A549 (cell line): ENCODE results near the gene MYO3A. TPM values are rescaled to one million over a fixed set of nuclear protein-coding genes. Genes with fewer than 3 reads are reported as not detected.

Experiments used
- ATAC-seq, 2 experiments: fragments of 200-7000 bp in 1 of 2; fragments of >200 bp in 1 of 2; cut with Nextera tagmentation in 1 of 2; cut with Tn5 transposase in 1 of 2; 3 replicates each; pipeline versions ENCODE4 v1.8.0 to v1.9.1; 2018 to 2020; ENCODE audit warnings: mild to moderate bottlenecking in 1 of 2, moderate library complexity in 1 of 2
- CTCF ChIA-PET: fragments of 300-600 bp; sonication (Branson Sonifier 250); formaldehyde crosslinking; extraction: SDS; loops from one replicate; lab custom pipeline; 2021; ENCODE audit warnings: antibody characterized with exemption, inconsistent platforms; lab: Yijun Ruan, JAX
- POLR2A ChIA-PET: fragments of 350-600 bp; formaldehyde crosslinking; extraction: SDS; loops from one replicate; lab custom pipeline; 2021; ENCODE audit warnings: antibody characterized with exemption, inconsistent platforms; lab: Yijun Ruan, JAX
- DNase-seq, 2 experiments: peaks; one replicate each; pipeline versions ENCODE4 v3.0.0 to v3.0.0-alpha.2; 2011 to 2016; ENCODE audit warnings: low read depth in 1 of 2, low spot score in 1 of 2
- FAIRE-seq: peaks from 2 replicates; lab custom pipeline; 2011; peaks lifted over from hg19 to GRCh38; lab: Jason Lieb, UNC
- H3K27ac ChIP-seq, 2 experiments: fragments of >200 bp; sonication (Bioruptor Twin); formaldehyde crosslinking; 3 replicates each; pipeline ENCODE4 v1.5.1; 2016 to 2017
- H3K4me1 ChIP-seq: fragments of >200 bp; sonication (Bioruptor Twin); formaldehyde crosslinking; 3 replicates; pipeline ENCODE4 v1.6.1; 2016
- H3K4me2 ChIP-seq: fragments of >200 bp; sonication (Bioruptor Twin); formaldehyde crosslinking; 3 replicates; pipeline ENCODE4 v1.6.1; 2016
- H3K4me3 ChIP-seq: fragments of >200 bp; sonication (Bioruptor Twin); formaldehyde crosslinking; 3 replicates; pipeline ENCODE4 v1.5.1; 2016
- H3K9me3 ChIP-seq: fragments of >200 bp; sonication (Bioruptor Twin); formaldehyde crosslinking; 3 replicates; pipeline ENCODE4 v1.6.1; 2016
- CEBPB ChIP-seq, 2 experiments: fragments of >200 bp in 1 of 2; sonication (Bioruptor Twin) in 1 of 2; formaldehyde crosslinking in 1 of 2; IDR thresholded peaks; 2 replicates each; pipeline ENCODE4 v1.6.1; 2012 to 2016
- CTCF ChIP-seq: fragments of >200 bp; sonication (Bioruptor Twin); formaldehyde crosslinking; IDR thresholded peaks from 3 replicates; pipeline ENCODE4 v1.5.1; 2016
- EHMT2 ChIP-seq: fragments of 200-600 bp; sonication (generic); IDR thresholded peaks from 2 replicates; pipeline ENCODE4 v1.6.1; 2016; ENCODE audit warnings: antibody characterized with exemption, low read depth, mild to moderate bottlenecking, moderate library complexity
- ESRRA ChIP-seq: fragments of 150-350 bp; IDR thresholded peaks from 2 replicates; pipeline ENCODE4 v1.6.1; 2014; ENCODE audit warnings: mild to moderate bottlenecking, low read length, borderline replicate concordance
- HOXA7 ChIP-seq: fragments of 250-450 bp; sonication (Bioruptor Pico); IDR thresholded peaks from 2 replicates; pipeline ENCODE4 v1.5.0; 2020; ENCODE audit warnings: mild to moderate bottlenecking, moderate library complexity
- HOXB5 ChIP-seq: fragments of 250-450 bp; sonication (Bioruptor Pico); IDR thresholded peaks from 2 replicates; pipeline ENCODE4 v1.5.0; 2020; ENCODE audit warnings: mild to moderate bottlenecking, moderate library complexity
- JUN ChIP-seq, 2 experiments: fragments of >200 bp; sonication (Bioruptor Twin); formaldehyde crosslinking; IDR thresholded peaks; 2 replicates in 1 of 2; 3 replicates in 1 of 2; pipeline ENCODE4 v1.6.1; 2016 to 2017
- JUNB ChIP-seq: fragments of >200 bp; sonication (Bioruptor Twin); formaldehyde crosslinking; IDR thresholded peaks from 2 replicates; pipeline ENCODE4 v1.6.1; 2016
- KDM5A ChIP-seq: fragments of 200-600 bp; sonication (generic); IDR thresholded peaks from 2 replicates; pipeline ENCODE4 v1.6.1; 2016; ENCODE audit warnings: antibody characterized with exemption, mild to moderate bottlenecking
- MAFK ChIP-seq: fragments of 450-650 bp; IDR thresholded peaks from 2 replicates; pipeline ENCODE4 v1.6.1; 2014; ENCODE audit not compliant: partially characterized antibody
- MAX ChIP-seq: IDR thresholded peaks from 2 replicates; pipeline ENCODE4 v1.6.1; 2012
- NR3C1 ChIP-seq: fragments of >200 bp; sonication (Bioruptor Twin); formaldehyde crosslinking; IDR thresholded peaks from 3 replicates; pipeline ENCODE4 v1.6.1; 2017
- RAD21 ChIP-seq, 2 experiments: fragments of >200 bp in 1 of 2; sonication (Bioruptor Twin) in 1 of 2; formaldehyde crosslinking in 1 of 2; IDR thresholded peaks in 1 of 2; conservative IDR thresholded peaks in 1 of 2; 2 replicates in 1 of 2; 3 replicates in 1 of 2; pipeline ENCODE4 v1.6.1; 2012 to 2018; ENCODE audit warnings: inconsistent platforms in 1 of 2
- RCOR1 ChIP-seq: fragments of 150-350 bp; IDR thresholded peaks from 2 replicates; pipeline ENCODE4 v1.6.1; 2014; ENCODE audit warnings: antibody characterized with exemption, low read length, low read depth
- RFX5 ChIP-seq: fragments of 450-650 bp; IDR thresholded peaks from 2 replicates; pipeline ENCODE4 v1.7.1; 2014; ENCODE audit warnings: antibody characterized with exemption, mild to moderate bottlenecking, moderate library complexity
- RNF2 ChIP-seq: fragments of 200-600 bp; sonication (generic); IDR thresholded peaks from 2 replicates; pipeline ENCODE4 v1.6.1; 2016; ENCODE audit warnings: low read depth, mild to moderate bottlenecking, antibody characterized with exemption, moderate library complexity, borderline replicate concordance
- SMC3 ChIP-seq: fragments of >200 bp; sonication (Bioruptor Twin); formaldehyde crosslinking; IDR thresholded peaks from 3 replicates; pipeline ENCODE4 v1.6.1; 2018; ENCODE audit warnings: inconsistent platforms
- SREBF2 ChIP-seq: fragments of 450-650 bp; IDR thresholded peaks from 2 replicates; pipeline ENCODE4 v1.6.1; 2014; ENCODE audit warnings: mild to moderate bottlenecking, moderate library complexity
- TFCP2L1 ChIP-seq: fragments of 250-450 bp; sonication (Bioruptor Pico); IDR thresholded peaks from 2 replicates; pipeline ENCODE4 v1.5.0; 2021; ENCODE audit warnings: mild to moderate bottlenecking
- ZC3H11A ChIP-seq: fragments of 450-650 bp; IDR thresholded peaks from 2 replicates; pipeline ENCODE4 v1.6.1; 2014; ENCODE audit warnings: antibody characterized with exemption, mild to moderate bottlenecking
- ZFP36 ChIP-seq: fragments of 450-650 bp; IDR thresholded peaks from 2 replicates; pipeline ENCODE4 v1.6.1; 2014; ENCODE audit warnings: borderline replicate concordance; ENCODE audit not compliant: partially characterized antibody
- ZSCAN20 ChIP-seq: fragments of 250-450 bp; sonication (Bioruptor Pico); IDR thresholded peaks from 2 replicates; pipeline ENCODE4 v1.8.0; 2022; ENCODE audit warnings: mild to moderate bottlenecking, moderate library complexity
- WGBS: methylation state at CpG from one replicate; pipeline ENCODE4 v1.1.6; 2017; ENCODE audit errors: missing lambda C conversion rate; 5-methylcytosine and 5-hydroxymethylcytosine counted together
- polyA plus RNA-seq, 4 experiments: library from polyadenylated mRNA; depleted of rRNA in 3 of 4; stranded (reverse); fragments of >200 nt; fragmentation: RNase III in 1 of 4; extraction: RNeasy Plus Mini Kit Qiagen cat#74134 plus additional on column Dnase treatment in 1 of 4; gene quantifications; 2 replicates in 3 of 4; 3 replicates in 1 of 4; pipeline ENCODE4 v1.2.3, GENCODE V29; 2011 to 2017
- TF ChIP-seq, protein P1 (sequence below): IDR thresholded peaks from 2 replicates; pipeline ENCODE4 v1.6.1; 2012
- TF ChIP-seq, protein P2 (sequence below): fragments of 200-600 bp; sonication (generic); IDR thresholded peaks from 2 replicates; pipeline ENCODE4 v1.6.1; 2016; ENCODE audit warnings: antibody characterized with exemption, mild to moderate bottlenecking, moderate library complexity

The MYO3A gene
- polyA plus RNA-seq, 2 of the 4 experiments (the other 2 are of a cell fraction), result not detected

- no peak for DNase-seq
- peaks cover 23% of the 10 kb centered on the region; the same call in 2 of the 3 replicates for H3K4me1 ChIP-seq
- 32% methylated on average over 34 of the region's 64 CpGs for WGBS
- no peak for TF ChIP-seq MAX
- TF ChIP-seq RNF2, result peak; percentile 52
- no peak for TF ChIP-seq ZC3H11A
- TF ChIP-seq ZFP36, result no peak
- no peak for TF ChIP-seq CTCF
- no peak for TF ChIP-seq MAFK
- H3K4me2 ChIP-seq, result peak overlapping the region; percentile 68
- no peak for FAIRE-seq
- H3K4me3 ChIP-seq, result peak overlapping the region; percentile 33
- peak; percentile 40 to 65; a peak in 4 of 6 replicates for ATAC-seq
- POLR2A ChIA-PET, result no interaction called here
- H3K27ac ChIP-seq, result no peak overlapping the region
- CTCF ChIA-PET, result no interaction called here
- H3K9me3 ChIP-seq, result 0 out of 3 replicates have a peak, but pooled peaks cover 2% of the 10 kb centered on the region
Observed at GRCh38 chr10:26217396-26218086, 283.5 kb downstream of the MYO3A start.

GRCh38 chr10:26219676-26220075, 285.6 kb downstream of the MYO3A start:
- 0 out of 3 replicates have a peak, but pooled peaks cover 2% of the 10 kb centered on the region for H3K9me3 ChIP-seq
- 3% methylated on average over 1 of the region's 1 CpG for WGBS
- ChIA-PET POLR2A (no interaction called here), CTCF (interaction anchor here (0.9 to 1.0 kb wide), 3 partner anchors 7 to 494 kb away, joined by 3 read pairs; no protein-coding TSS in a partner anchor)
- TF ChIP-seq ESRRA, result no peak
- no peak for TF ChIP-seq RNF2
- TF ChIP-seq HOXA7 (CRISPR knock-in tag), result no peak
- no peak for TF ChIP-seq JUNB
- TF ChIP-seq, protein P1, sequence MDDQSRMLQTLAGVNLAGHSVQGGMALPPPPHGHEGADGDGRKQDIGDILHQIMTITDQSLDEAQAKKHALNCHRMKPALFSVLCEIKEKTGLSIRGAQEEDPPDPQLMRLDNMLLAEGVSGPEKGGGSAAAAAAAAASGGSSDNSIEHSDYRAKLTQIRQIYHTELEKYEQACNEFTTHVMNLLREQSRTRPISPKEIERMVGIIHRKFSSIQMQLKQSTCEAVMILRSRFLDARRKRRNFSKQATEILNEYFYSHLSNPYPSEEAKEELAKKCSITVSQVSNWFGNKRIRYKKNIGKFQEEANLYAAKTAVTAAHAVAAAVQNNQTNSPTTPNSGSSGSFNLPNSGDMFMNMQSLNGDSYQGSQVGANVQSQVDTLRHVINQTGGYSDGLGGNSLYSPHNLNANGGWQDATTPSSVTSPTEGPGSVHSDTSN, result no peak
- TF ChIP-seq JUN (IDR thresholded peaks at IDR 0.05), result no peak
- TF ChIP-seq RFX5, result no peak
- TF ChIP-seq, protein P2, sequence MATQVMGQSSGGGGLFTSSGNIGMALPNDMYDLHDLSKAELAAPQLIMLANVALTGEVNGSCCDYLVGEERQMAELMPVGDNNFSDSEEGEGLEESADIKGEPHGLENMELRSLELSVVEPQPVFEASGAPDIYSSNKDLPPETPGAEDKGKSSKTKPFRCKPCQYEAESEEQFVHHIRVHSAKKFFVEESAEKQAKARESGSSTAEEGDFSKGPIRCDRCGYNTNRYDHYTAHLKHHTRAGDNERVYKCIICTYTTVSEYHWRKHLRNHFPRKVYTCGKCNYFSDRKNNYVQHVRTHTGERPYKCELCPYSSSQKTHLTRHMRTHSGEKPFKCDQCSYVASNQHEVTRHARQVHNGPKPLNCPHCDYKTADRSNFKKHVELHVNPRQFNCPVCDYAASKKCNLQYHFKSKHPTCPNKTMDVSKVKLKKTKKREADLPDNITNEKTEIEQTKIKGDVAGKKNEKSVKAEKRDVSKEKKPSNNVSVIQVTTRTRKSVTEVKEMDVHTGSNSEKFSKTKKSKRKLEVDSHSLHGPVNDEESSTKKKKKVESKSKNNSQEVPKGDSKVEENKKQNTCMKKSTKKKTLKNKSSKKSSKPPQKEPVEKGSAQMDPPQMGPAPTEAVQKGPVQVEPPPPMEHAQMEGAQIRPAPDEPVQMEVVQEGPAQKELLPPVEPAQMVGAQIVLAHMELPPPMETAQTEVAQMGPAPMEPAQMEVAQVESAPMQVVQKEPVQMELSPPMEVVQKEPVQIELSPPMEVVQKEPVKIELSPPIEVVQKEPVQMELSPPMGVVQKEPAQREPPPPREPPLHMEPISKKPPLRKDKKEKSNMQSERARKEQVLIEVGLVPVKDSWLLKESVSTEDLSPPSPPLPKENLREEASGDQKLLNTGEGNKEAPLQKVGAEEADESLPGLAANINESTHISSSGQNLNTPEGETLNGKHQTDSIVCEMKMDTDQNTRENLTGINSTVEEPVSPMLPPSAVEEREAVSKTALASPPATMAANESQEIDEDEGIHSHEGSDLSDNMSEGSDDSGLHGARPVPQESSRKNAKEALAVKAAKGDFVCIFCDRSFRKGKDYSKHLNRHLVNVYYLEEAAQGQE, result no peak
- TF ChIP-seq ZSCAN20, result no peak
- TF ChIP-seq HOXB5 (CRISPR knock-in tag), result no peak
- no peak overlapping the region for H3K4me2 ChIP-seq
- peaks cover 23% of the 10 kb centered on the region; the same call in 2 of the 3 replicates for H3K4me1 ChIP-seq
- FAIRE-seq (no peak), DNase-seq (no peak), ATAC-seq (no peak)
- no peak overlapping the region for H3K27ac ChIP-seq
- no peak overlapping the region for H3K4me3 ChIP-seq

DNA sequence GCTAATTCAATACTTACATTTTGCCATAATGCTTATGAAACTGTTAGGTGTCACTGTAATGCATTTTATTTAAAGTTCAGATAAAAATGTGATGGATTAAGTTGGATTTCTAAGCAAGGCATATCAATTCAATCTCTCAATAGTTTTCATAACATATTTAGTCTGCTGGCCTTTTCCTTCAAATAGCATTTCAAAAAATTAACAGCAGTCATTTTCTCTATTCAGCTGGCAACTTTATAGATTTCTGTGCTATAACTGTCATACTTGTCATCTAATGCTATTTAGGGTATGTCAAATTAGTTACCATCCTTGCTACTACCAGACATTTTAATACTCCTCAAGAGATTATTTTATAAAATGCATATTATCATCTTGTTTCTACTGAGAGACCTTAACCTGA, 286.9 kb downstream of the MYO3A start:
- Histone ChIP-seq H3K9me3 (0 out of 3 replicates have a peak, but pooled peaks cover 2% of the 10 kb centered on the region), H3K4me1 (peaks cover 20% of the 10 kb centered on the region; the same call in 2 of the 3 replicates), H3K4me3 (no peak overlapping the region), H3K4me2 (no peak overlapping the region), H3K27ac (no peak overlapping the region)
- POLR2A ChIA-PET, result no interaction called here
- FAIRE-seq (no peak), DNase-seq (no peak), ATAC-seq (no peak)
- CTCF ChIA-PET, result no interaction called here
- TF ChIP-seq MAFK, result no peak
- TF ChIP-seq KDM5A, result no peak
- no peak for TF ChIP-seq EHMT2
- no peak for TF ChIP-seq RAD21 (conservative IDR thresholded peaks at IDR 0.05 in 1 of 2, IDR thresholded peaks at IDR 0.05 in 1 of 2)
- no peak for TF ChIP-seq CEBPB (IDR thresholded peaks at IDR 0.05)
- TF ChIP-seq NR3C1, result no peak
- no peak for TF ChIP-seq TFCP2L1
- no peak for TF ChIP-seq HOXA7 (CRISPR knock-in tag)
- TF ChIP-seq ZSCAN20, result no peak
- no peak for TF ChIP-seq RCOR1
- no peak for TF ChIP-seq SREBF2
- no peak for TF ChIP-seq SMC3
- TF ChIP-seq, protein P1, result no peak
